GM21367 (cell line): ENCODE results near the gene CYS1.
"Not testable (repeated sequence)": the region's sequence is repeated elsewhere in the genome, so short reads cannot be mapped to it uniquely, and the experiment has no call there.

Experiments
- ATAC-seq: cut with Tn5 transposase; IDR thresholded peaks from one replicate; pipeline ENCODE4 v1.9.1; 2021; ENCODE audit not compliant: unreplicated experiment

The CYS1 gene

DNA sequence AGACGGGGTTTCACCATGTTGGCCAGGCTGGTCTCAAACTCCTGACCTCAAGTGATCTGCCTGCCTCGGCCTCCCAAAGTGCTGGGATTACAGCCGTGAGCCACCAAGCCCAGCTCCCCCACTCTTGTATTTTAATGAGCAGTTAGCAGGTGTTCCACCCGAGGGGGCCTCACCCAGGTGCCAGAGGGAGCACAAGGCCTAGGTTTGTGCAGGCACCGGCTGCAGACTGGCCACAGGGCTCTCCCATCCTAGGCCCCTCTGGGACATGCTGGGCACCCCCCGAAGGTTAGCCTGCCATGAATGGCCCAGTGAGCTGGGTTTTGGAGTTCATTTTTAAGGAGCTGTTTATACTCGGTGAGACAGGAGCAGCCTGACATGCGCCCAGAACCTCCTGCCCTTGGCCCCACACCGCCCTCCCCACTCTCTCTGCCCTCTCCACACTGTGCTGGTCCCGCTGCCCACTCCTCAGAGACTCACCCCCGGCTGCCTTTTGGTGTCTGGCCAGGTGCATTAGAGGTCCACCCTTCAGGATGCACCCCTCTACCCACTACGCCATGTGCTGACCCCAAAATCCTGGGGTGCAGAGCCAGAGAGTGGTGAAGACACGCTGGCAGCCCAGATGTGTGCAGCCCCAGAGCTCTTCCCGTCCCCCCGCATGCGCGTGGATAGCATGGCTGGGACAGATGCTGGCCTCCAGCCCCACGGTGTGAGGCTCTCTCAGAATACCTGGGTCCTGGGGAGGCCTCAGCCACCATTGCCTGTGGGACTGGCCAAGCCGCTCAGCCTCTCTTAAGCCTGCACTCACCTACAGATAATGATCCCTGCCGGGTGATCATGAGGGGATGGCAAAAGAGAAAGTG, 48.1 kb downstream of the CYS1 start:
- no peak for ATAC-seq

DNA sequence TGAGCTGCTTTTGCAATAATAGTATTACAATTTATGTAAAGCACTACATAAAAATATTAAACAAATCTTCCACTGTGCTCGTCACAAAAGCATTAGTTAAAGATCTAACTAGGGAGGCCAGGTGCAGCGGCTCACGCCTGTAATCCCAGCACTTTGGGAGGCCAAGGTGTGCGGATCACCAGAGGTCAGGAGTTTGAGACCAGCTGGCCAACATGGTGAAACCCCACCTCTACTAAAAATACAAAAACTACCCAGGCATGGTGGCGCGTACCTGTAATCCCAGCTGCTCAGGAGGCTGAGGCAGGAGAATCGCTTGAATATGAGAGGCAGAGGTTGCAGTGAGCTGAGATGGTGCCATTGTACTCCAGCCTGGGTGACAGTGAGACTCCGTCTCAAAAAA, 49.4 kb downstream of the CYS1 start:
- not testable (repeated sequence) for ATAC-seq

DNA sequence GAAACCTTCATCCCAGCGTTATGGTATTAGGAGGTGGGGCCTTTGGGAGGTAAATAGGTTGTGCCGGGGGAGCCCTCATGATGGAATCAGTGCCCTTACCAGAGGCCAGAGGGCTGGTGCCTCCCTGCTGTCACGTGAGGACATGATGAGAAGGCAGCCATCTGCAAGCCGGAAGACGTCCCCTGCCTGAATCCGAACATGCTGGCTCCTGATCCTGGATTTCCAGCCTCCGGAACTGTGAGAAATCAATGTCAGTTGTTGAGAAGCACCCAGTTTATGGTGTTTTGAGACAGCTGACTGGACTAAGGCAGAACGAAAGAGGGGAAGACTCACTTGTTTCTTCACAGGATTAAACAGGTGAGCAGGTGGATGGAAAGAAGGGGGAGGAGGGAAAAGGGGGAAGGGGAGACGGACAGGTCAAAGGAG, 49.9 kb downstream of the CYS1 start:
- ATAC-seq = no peak

GRCh38 chr2:10029875-10030223, 50.4 kb downstream of the CYS1 start:
- ATAC-seq = no peak

DNA sequence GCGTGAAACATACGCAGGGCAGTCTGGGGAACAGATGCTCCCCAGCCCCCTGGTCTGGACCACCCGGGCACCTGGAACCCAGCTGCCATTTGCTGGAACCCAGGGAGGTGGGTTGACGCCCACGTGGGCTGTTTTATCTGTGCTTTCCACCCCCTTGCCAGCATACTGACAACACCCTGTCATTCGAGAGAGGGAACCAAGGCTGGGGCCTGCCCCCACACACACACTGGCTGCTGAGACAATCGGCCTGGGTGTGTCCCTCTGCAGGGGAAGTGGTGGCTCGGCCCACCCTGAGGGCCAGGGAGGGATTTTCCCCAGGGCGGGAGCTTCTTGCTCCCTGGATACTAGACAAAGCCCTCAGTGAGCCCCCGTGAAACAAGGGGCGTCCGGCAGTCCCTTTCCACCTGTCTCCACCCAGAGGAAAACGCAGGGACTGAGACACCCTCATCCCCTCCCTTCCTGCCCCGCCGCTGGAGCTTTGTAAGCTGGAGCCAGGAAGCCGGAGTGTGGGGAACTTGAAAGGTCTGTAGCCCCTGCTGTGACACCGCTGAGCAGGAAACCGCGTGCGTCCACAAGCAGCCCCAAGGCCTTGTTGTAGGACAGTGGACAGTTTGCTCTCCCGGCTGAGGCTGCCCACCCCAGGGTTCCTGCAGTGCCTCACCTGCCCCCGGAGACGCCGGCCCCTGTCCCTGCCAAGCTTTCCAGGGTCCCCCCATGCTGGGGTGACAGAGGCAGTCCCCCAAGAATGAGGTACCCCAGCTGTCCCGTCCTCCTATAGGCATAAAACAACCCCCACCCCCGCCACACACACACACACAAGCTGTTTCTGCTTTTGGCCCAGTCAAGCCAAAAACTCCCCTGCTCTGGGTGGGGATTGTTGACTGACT, 51.0 kb downstream of the CYS1 start:
- ATAC-seq = no peak

GRCh38 chr2:10028407-10028987, 51.7 kb downstream of the CYS1 start:
- ATAC-seq = no peak

- no peak for ATAC-seq
Observed at GRCh38 chr2:10027660-10028330, 52.4 kb downstream of the CYS1 start.

DNA sequence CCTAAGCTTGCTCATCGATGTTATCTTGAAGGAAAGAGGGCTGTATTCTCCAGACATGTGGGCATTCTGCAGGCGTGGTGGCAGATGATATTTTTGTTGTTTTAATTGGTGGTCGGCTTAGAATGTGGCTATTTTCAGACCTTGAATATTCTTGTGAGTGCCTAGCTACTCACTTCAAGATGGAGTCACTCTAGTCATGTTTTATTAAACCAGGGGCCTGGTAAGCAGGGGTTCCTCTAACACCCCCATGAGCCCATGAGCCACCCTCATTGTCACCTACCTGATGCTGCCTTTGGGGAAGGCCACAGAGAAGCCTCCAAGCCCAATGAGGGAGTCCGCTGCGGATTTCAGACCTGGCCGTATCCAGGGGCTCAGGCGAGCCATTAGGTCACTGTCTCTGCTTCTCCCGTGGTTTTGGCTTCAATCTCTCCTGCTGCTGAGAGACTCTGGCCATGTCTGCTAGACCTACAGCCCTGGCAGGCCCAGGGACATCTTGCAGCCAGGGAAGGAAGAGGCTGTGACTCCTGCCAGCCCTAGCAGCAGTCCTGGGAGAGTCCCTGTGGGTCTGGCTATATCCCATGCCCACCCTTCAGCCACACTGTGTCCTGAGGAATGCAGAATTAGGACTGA, 53.2 kb downstream of the CYS1 start:
- no peak for ATAC-seq

DNA sequence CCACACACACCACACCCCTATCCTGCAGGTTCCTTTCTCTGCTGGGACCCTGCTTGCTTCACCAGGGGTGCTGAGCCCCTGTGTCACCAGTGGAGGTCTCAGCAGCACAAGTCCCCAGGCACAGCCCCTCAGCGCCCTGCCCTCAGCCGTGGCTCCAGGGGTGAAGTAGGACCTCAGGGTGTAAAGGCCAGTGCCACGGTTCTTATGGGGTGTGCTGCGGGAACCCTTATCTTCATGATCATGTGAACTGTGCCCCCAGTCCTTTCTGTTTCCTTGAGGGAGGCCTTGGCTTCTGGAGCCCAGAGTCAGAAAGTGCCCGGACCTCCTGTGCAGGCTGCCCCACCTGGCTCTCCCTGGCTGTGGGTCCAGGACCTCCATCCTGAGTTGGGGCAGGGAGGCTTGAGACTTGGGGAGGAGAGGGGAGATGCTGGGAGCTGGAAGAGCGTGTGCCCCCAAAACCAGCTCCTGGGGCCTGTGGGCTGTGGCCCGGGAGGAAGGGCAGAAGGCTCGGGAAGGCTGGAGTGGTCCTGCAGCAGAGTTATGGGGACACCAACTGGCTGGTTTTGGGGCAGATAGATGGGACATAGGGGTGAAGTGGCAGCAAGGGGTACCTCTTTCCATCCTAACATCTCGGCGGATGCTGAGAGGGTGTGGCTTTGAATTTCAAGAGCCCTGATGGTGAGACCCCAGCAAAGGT, 57.1 kb downstream of the CYS1 start:
- no peak for ATAC-seq

- no peak for ATAC-seq
Observed at GRCh38 chr2:10022445-10022844, 57.8 kb downstream of the CYS1 start.

GRCh38 chr2:10022041-10022421, 58.2 kb downstream of the CYS1 start:
- ATAC-seq = no peak

DNA sequence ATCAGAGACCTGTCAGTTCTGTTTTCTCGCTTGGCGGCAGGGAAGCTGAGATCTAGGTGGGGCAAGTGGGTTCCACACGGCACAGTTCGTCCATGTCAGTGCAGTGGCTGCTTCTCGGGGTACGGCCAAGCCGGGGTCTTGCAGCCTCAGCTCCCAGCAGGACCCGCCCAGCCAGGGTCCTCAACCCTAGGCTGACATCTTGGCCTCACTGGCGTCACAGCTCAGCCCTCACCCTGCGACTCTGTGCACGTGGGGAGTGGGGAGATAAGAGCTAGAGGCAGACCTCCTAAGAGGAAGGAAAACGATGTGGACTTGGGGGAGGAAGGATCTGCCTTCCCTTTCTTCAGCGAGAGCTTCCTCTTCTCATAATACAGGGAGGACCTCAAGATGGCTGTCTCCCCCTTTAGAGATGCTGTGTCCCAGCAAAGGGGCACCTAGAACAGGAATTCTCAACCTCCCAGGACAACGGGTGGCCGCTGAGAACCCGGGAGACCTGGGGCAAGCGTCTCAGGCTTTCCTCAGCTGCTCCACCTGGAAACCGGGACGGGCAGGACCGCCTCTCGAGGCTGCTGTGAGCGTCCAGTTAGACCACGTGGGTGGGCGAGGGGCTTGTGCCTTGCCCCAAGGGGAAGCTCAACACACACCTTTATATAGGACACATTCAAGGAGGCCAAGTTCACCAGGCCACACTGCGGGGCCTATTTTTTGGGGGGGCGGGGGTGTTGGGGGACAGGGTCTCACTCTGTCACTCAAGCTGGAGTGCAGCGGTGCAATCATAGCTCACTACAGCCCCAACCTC, 60.4 kb downstream of the CYS1 start:
- ATAC-seq = no peak

GRCh38 chr2:10019174-10019573, 61.0 kb downstream of the CYS1 start:
- no peak for ATAC-seq

GRCh38 chr2:10017313-10017941, 62.8 kb downstream of the CYS1 start:
- ATAC-seq = no peak

GRCh38 chr2:10016802-10017258, 63.4 kb downstream of the CYS1 start:
- ATAC-seq = no peak

GRCh38 chr2:10016001-10016801, 64.0 kb downstream of the CYS1 start:
- no peak for ATAC-seq

DNA sequence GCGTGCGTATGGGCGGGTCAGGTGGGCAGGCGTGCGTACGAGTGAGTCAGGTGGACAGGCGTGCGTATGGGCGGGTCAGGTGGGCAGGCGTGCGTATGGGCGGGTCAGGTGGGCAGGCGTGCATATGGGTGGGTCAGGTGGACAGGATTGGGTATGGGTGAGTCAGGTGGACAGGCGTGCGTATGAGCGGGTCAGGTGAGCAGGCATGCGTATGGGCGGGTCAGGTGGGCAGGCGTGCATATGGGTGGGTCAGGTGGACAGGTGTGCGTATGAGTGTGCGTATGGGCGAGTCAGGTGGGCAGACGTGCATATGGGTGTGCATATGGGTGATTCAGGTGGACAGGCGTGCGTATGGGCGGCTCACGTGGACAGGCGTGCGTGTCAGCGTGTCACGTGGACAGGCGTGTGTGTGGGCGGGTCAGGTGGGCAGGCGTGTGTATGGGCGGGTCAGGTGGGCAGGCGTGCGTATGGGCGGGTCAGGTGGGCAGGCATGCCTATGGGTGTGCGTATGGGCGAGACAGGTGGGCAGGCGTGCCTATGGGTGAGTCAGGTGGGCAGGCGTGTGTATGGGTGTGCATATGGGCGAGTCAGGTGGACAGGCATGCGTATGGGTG, 64.7 kb downstream of the CYS1 start:
- not testable (repeated sequence) for ATAC-seq
